HL-60 (cell line): ENCODE measurements around the gene INPP5J.

Experiments used
- DNase-seq, 2 experiments: peaks; one replicate each; pipeline ENCODE4 v3.0.0-alpha.2; 2010 to 2020; ENCODE audit warnings: low read depth in 1 of 2, low spot score in 1 of 2
- H3K27ac ChIP-seq: fragments of 250-450 bp; sonication (Bioruptor Pico); replicated peaks from 2 replicates; pipeline ENCODE4 v1.5.1; 2020; ENCODE audit warnings: mild to moderate bottlenecking, moderate library complexity
- H3K27me3 ChIP-seq: fragments of 250-450 bp; sonication (Bioruptor Pico); 2 replicates; pipeline ENCODE4 v1.5.1; 2021; ENCODE audit warnings: mild to moderate bottlenecking, moderate library complexity; ENCODE audit not compliant: insufficient read depth, poor library complexity, severe bottlenecking
- H3K4me3 ChIP-seq: replicated peaks from 2 replicates; pipeline ENCODE4 v1.5.1; 2011; ENCODE audit warnings: mild to moderate bottlenecking, control low read depth, low read length; ENCODE audit not compliant: insufficient read depth
- GABPA ChIP-seq: IDR thresholded peaks from 2 replicates; pipeline ENCODE4 v1.6.1; 2012; ENCODE audit warnings: low read depth
- POLR2AphosphoS5 ChIP-seq: IDR thresholded peaks from 2 replicates; pipeline ENCODE4 v1.6.1; 2012; ENCODE audit warnings: low read depth
- SPI1 ChIP-seq: IDR thresholded peaks from 2 replicates; pipeline ENCODE4 v1.6.1; 2012; ENCODE audit warnings: low read depth, mild to moderate bottlenecking, borderline replicate concordance
- TF ChIP-seq, protein P1 (sequence below): IDR thresholded peaks from one replicate; pipeline ENCODE4 v1.5.1; 2011; ENCODE audit warnings: low read length, control low read depth, inconsistent platforms; ENCODE audit not compliant: insufficient read depth
- TF ChIP-seq, protein P2 (sequence below): IDR thresholded peaks from 2 replicates; pipeline ENCODE4 v1.6.1; 2012; ENCODE audit warnings: low read depth; ENCODE audit not compliant: insufficient replicate concordance

Gene INPP5J

GRCh38 chr22:31099841-31100761 is 22.7 kb upstream of the INPP5J start:
- DNase-seq, result no peak
- Histone ChIP-seq H3K27me3 (no peaks in the 10 kb centered on the region), H3K27ac (no peak overlapping the region)

GRCh38 chr22:31100762-31101525 is 21.8 kb upstream of the INPP5J start:
- no peaks in the 10 kb centered on the region for H3K27me3 ChIP-seq
- TF ChIP-seq GABPA (no peak), SPI1 (no peak), POLR2AphosphoS5 (no peak)
- TF ChIP-seq, protein P1, sequence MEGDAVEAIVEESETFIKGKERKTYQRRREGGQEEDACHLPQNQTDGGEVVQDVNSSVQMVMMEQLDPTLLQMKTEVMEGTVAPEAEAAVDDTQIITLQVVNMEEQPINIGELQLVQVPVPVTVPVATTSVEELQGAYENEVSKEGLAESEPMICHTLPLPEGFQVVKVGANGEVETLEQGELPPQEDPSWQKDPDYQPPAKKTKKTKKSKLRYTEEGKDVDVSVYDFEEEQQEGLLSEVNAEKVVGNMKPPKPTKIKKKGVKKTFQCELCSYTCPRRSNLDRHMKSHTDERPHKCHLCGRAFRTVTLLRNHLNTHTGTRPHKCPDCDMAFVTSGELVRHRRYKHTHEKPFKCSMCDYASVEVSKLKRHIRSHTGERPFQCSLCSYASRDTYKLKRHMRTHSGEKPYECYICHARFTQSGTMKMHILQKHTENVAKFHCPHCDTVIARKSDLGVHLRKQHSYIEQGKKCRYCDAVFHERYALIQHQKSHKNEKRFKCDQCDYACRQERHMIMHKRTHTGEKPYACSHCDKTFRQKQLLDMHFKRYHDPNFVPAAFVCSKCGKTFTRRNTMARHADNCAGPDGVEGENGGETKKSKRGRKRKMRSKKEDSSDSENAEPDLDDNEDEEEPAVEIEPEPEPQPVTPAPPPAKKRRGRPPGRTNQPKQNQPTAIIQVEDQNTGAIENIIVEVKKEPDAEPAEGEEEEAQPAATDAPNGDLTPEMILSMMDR, result no peak
- TF ChIP-seq, protein P2, sequence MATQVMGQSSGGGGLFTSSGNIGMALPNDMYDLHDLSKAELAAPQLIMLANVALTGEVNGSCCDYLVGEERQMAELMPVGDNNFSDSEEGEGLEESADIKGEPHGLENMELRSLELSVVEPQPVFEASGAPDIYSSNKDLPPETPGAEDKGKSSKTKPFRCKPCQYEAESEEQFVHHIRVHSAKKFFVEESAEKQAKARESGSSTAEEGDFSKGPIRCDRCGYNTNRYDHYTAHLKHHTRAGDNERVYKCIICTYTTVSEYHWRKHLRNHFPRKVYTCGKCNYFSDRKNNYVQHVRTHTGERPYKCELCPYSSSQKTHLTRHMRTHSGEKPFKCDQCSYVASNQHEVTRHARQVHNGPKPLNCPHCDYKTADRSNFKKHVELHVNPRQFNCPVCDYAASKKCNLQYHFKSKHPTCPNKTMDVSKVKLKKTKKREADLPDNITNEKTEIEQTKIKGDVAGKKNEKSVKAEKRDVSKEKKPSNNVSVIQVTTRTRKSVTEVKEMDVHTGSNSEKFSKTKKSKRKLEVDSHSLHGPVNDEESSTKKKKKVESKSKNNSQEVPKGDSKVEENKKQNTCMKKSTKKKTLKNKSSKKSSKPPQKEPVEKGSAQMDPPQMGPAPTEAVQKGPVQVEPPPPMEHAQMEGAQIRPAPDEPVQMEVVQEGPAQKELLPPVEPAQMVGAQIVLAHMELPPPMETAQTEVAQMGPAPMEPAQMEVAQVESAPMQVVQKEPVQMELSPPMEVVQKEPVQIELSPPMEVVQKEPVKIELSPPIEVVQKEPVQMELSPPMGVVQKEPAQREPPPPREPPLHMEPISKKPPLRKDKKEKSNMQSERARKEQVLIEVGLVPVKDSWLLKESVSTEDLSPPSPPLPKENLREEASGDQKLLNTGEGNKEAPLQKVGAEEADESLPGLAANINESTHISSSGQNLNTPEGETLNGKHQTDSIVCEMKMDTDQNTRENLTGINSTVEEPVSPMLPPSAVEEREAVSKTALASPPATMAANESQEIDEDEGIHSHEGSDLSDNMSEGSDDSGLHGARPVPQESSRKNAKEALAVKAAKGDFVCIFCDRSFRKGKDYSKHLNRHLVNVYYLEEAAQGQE, result no peak
- no peak overlapping the region for H3K4me3 ChIP-seq
- H3K27ac ChIP-seq, result no peak overlapping the region
- DNase-seq, result no peak

More at GRCh38 chr22:31099841-31100761, 22.7 kb upstream of the INPP5J start:
- TF ChIP-seq, protein P1, result no peak
- TF ChIP-seq SPI1, result no peak
- TF ChIP-seq POLR2AphosphoS5, result no peak
- TF ChIP-seq, protein P2, result no peak
- no peak for TF ChIP-seq GABPA
- no peak overlapping the region for H3K4me3 ChIP-seq

- H3K27me3 ChIP-seq, result peaks cover 3% of the 10 kb centered on the region
- no peak for TF ChIP-seq POLR2AphosphoS5
- no peak overlapping the region for H3K27ac ChIP-seq
- no peak for DNase-seq
- H3K4me3 ChIP-seq, result no peak overlapping the region
Measured at GRCh38 chr22:31102441-31103081, 20.2 kb upstream of the INPP5J start.

DNA sequence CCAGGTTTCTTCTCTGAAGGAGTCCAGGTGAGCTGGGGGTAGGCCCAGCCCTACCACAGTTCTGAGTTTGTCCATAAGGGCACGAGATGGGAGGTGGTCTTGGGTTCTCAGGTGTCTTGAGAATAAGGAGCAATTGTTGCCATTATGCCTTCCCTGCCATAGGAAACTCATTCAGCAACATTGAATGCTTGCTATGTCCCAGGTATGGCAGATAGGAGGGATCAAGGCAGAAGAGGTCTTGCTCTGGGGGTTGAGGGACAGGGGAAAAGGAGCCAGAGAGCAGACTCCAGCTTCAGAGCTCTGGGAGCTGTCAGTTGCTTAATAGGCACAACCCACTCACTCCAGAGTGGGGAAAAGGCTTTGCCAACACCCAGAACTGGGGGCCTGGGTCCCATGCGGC is 19.7 kb upstream of the INPP5J start:
- H3K4me3 ChIP-seq, result no peak overlapping the region
- DNase-seq, result no peak
- H3K27ac ChIP-seq, result no peak overlapping the region
- H3K27me3 ChIP-seq, result peaks cover 3% of the 10 kb centered on the region
- TF ChIP-seq SPI1, result no peak
- TF ChIP-seq, protein P2, result no peak
- TF ChIP-seq, protein P1, result no peak
- no peak for TF ChIP-seq POLR2AphosphoS5
- TF ChIP-seq GABPA, result no peak
